Dedifferentiated amniotic fluid mesenchymal stem cell (primary cell): ENCODE data around the gene BEST1.
"Not testable (repeated sequence)": the region's sequence is repeated elsewhere in the genome, so short reads cannot be mapped to it uniquely, and the experiment has no call there.

Experiments used
- DNase-seq: peaks from one replicate; pipeline ENCODE4 v3.0.0-alpha.2; 2016; ENCODE audit errors: extremely low spot score

Gene BEST1

GRCh38 chr11:61978703-61979661 lies 28.8 kb downstream of the BEST1 start:
- peak; percentile 75 for DNase-seq

GRCh38 chr11:61980783-61981541 lies 30.8 kb downstream of the BEST1 start:
- no peak for DNase-seq

DNA sequence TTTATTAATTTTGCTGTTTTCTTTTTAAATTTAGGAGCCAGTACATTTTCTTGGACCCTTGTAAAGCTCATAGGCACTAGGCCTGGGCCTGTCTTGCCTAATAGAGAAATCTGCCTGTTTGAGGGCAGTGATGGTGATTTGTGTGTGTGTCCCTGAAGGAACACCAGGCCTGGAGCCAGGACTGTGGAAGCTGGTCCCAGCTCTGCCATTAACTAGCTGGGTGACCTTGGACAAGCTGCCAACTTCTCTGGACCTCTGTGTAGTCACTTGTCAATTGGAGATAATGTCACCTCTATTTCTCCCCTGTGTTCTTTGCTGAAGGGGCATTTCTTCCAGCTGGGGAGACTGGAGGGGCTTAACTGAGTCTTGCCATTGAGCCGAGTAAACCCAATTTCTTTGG lies 33.3 kb downstream of the BEST1 start:
- DNase-seq: no peak

DNA sequence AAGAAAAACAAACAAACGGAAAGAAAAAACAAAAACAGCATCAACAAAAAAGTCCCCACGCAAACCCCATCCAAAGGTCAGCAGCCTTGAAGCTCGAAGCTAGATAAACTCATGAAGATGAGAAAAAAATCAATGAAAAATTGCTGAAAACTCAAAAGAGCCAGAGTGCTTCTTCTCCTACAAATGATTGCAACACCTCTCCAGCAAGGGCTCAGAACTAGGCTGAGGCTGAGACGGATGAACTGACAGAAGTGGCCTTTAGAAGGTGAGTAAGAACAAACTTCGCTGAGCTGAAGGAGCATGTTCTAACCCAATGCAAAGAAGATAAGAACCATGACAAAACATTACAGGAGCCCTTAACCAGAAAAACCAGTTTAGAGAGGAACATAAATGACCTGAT lies 35.7 kb downstream of the BEST1 start:
- DNase-seq: no peak

DNA sequence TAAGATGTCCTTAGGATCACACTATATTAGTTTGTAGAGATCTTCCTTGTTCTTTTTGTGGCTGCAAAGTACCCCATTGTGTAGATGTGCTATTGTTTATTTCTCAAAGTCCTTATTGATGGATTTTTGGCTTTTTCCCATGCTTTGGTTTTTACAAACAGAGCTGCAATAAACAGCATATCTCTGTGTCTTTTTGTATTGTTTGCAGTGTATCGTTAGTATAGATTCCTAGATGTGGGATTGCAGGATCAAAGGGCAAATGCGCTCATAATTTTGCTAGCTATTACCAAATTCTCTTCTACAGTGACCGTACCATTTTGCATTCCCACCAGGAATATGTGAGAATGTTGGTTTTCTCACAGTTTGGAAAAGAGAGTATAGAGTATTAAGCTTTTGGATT lies 44.8 kb downstream of the BEST1 start:
- no peak for DNase-seq

DNA sequence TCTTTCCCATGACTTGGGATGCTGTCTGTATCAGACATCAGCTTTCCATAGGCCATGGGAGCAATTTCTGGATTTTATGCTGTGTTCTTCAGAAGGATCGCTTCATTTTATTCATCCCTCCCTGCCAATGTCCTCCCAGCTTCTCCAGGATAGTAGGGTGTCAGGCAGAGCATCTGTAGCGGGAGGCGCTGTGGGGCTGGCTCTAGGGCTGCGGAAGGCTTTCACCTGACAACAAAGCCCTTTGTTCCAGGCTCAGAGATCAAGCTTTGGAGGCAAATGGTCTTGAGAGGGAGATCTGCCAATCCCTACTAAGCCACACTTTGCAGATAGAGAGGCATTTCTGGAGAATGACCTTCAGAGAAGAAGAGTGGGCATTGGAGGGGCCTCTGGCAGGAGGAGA lies 46.8 kb downstream of the BEST1 start:
- DNase-seq: no peak

GRCh38 chr11:61999141-61999975 lies 49.2 kb downstream of the BEST1 start:
- no peak for DNase-seq

DNA sequence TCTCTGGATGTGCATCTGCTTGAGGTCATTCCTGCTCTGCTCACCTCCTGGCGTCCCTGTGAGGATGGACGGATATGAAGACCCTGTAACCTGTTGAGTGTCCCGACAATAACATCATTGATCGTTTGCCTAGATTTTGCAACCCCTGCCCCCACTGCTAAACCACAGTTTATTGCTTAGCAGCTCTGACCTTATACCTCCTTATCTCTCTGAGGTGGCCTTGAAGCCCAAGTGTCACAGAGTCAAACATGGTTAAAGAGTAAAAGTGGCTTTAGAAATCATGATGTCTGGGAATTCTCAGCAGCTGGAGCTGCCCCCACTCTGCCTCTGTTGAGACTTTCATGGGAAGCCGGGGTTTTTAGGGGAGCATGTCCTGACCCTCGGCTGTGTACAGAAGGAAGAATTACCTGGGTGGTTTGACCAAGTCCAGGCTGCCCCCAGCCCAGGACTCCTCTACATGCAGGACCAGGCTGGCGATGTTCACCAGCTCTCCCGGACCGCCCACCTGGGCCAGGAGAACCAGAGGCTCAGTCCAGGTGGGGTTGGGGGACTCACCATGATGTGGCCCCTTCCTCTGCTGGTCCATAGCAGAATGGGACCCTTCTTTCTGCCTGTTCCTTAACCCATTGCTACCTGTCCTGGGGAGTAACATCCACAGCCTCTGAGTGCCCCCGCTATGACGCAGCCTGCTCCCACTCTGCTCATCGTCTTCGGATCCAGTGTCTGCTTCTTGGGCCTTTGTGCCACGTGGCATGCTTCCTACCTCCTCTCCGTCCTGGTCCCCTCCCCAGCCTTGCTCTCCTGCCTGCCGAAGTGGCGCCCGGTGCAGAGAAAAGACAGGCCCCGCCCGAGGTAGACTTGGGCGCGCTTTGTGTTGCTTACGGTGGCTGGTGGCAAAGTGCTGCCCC lies 50.6 kb downstream of the BEST1 start:
- DNase-seq: no peak

GRCh38 chr11:62001450-62002191 lies 51.5 kb downstream of the BEST1 start:
- DNase-seq: no peak

DNA sequence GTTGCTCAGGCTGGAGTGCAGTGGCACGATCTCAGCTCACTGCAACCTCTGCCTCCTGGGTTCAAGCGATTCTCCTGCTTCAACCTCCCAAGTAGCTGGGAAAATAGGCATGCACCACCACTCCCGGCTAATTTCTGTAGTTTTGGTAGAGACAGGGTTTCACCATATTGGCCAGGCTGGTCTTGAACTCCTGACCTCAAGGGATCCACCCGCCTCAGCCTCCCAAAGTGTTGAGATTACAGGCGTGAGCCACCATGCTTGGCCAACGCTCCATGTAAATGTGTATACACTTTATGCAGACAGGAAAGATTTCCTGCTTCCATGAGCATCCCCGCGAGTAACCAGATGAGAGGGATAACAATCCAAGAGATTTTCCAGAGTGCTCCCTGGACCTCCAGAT lies 52.1 kb downstream of the BEST1 start:
- not testable (repeated sequence) for DNase-seq

- no peak for DNase-seq
Measured at GRCh38 chr11:62004473-62004872, 54.3 kb downstream of the BEST1 start.

- no peak for DNase-seq
Measured at GRCh38 chr11:62008193-62008592, 58.0 kb downstream of the BEST1 start.

DNA sequence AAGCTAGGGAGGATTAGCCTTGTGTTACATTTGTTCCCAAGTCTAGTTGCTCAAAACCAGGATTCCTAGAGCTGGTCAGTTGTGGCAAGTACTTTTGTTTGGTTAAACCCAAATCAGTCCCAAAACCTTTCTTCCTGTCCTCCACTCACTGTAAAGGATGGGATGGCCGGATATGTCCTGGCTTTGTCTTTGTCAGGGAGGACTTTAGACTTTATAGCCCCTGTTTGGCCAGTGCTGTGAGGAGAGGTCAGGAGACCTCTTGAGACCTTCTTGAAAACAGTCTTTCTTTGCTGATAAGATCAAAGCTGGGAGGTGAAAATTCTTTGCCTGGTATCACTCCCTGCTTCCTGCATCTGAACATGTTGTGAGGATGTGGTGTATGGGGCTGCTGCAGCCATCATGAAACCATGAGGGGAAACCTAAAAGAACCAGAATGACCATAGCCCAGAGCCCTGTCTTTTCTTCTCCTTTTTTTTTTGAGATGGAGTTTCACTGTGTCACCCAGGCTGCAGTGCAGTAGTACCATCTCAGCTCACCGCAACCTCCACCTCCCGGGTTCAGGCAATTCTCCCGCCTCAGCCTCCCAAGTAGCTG lies 60.9 kb downstream of the BEST1 start:
- DNase-seq: no peak

DNA sequence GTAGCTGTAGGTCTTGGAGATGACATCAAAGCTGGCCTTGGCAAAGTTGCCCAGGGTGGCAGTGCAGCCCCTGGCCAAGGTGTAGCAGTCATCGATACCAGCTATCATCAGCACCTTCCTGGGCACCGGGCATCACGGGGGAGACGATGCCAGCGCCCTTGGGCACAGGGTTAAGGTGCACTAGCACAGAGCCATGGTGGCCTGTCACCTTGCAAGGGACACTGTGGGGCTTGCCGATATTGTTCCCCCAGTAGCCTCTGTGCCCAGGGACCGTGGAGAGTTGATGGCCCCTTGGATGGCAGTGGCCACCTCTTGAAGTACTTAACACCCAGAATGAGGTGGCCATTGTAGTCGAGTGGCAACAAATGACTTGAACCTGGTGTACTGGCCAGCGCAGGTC lies 61.7 kb downstream of the BEST1 start:
- DNase-seq: no peak

- DNase-seq: no peak
Measured at GRCh38 chr11:62012451-62012831, 62.3 kb downstream of the BEST1 start.

DNA sequence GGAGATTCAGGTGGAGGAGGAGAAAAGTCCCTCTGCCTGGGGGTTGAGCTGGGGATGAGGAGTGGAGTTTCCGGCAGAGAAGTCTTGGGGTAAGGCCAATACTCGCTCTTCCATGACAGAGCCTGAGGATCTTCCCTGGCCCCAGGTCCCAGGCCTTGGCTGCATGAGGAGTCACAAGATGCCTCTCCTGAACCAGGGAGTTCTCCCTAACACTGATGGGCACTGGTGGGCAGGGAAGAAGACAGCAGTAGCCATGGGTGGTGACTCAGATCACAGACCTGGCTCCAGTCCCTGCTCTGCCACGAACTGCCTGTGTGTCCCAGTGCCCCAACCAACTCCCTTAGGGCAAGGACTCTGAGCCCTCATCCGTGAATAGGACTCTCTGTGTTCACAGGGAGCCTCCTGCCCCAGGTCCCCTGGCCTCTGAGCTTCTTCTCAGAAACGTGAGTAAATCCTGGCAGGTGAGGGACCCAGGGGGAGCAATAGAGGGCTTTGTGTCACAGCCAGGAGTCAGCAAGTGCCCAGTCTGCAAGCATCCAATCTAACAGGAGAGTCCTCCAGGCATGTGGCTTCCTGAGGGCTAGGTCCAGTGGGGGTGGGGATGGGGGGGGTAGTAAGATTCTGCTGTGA lies 62.8 kb downstream of the BEST1 start:
- no peak for DNase-seq
